Sigmoid colon (tissue), 4 donors: ENCODE data around the gene EFCAB9.

Source experiments
- EP300 ChIP-seq, 4 donors: sonication (generic); formaldehyde crosslinking; IDR thresholded peaks; one replicate each; pipeline ENCODE4 v1.6.1; 2017; ENCODE audit warnings: antibody characterized with exemption in 4 of 4
- POLR2A ChIP-seq, 2 donors: fragments of 450-650 bp; IDR thresholded peaks; one replicate each; pipeline ENCODE4 v1.6.1; 2016; ENCODE audit warnings: antibody characterized with exemption in 2 of 2, mild to moderate bottlenecking in 2 of 2, moderate library complexity in 2 of 2
- TF ChIP-seq, protein P1 (sequence below), 4 experiments: fragments of 450-650 bp in 3 of 4; fragments of 200-600 bp in 1 of 4; IDR thresholded peaks; one replicate each; pipeline ENCODE4 v1.5.1; 2016 to 2019; ENCODE audit warnings: antibody characterized with exemption in 4 of 4, mild to moderate bottlenecking in 3 of 4, moderate library complexity in 2 of 4

DNA sequence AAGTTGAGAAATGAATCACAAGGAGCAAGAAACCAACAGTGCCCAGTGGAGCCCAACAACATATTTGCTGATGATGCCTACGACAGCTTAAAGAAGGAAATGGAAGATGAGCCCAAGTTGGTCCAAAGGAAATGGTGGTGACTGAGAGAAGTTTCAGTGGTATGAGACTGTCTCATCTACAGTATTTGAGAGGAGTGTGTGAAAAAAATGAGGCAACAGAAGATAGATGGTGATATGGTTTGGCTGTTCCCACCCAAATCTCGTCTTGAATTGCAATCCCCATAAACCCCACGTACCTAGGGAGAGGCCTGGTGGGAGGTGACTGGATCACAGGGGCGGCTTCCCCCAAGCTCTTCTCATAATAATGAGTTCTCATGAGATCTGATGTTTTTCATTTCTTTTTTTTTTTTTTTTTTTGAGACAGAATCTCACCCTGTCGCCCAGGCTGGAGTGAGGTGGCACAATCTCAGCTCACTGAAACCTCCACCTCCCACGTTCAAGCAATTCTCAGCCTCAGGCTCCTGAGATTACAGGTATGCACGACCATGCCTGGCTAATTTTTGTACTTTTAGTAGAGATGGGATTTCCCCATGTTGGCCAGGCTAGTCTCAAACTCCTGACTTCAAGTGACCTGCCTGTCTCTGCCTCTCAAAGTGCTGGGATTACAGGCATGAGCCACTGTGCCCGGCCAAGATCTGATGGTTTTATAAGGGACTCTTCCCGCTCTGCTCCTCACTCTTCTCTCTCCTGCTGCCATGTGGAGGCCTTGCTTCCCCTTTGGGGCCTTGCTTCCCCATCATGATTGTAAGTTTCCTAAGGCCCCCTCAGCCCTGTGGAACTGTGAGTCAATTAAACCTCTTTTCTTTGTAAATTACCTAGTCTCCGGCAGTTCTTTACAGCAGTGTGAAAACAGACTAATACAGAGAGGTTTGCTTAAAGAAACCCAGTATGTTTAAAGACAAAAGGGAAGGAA lies 30.2 kb downstream of the EFCAB9 start:
- no peak for TF ChIP-seq EP300 (IDR thresholded peaks at IDR 0.05)
- no peak for TF ChIP-seq POLR2A (IDR thresholded peaks at IDR 0.05)
- TF ChIP-seq, protein P1, sequence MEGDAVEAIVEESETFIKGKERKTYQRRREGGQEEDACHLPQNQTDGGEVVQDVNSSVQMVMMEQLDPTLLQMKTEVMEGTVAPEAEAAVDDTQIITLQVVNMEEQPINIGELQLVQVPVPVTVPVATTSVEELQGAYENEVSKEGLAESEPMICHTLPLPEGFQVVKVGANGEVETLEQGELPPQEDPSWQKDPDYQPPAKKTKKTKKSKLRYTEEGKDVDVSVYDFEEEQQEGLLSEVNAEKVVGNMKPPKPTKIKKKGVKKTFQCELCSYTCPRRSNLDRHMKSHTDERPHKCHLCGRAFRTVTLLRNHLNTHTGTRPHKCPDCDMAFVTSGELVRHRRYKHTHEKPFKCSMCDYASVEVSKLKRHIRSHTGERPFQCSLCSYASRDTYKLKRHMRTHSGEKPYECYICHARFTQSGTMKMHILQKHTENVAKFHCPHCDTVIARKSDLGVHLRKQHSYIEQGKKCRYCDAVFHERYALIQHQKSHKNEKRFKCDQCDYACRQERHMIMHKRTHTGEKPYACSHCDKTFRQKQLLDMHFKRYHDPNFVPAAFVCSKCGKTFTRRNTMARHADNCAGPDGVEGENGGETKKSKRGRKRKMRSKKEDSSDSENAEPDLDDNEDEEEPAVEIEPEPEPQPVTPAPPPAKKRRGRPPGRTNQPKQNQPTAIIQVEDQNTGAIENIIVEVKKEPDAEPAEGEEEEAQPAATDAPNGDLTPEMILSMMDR (IDR thresholded peaks at IDR 0.05): no peak
